ENCODE results near the gene KLK10.

Gene KLK10

GRCh38 chr19:50967929-50968715 lies 51.4 kb downstream of the KLK10 start:
- DNase-seq: no peak

GRCh38 chr19:50964266-50964665 lies 55.2 kb downstream of the KLK10 start:
- DNase-seq: no peak

GRCh38 chr19:50963381-50963780 lies 56.1 kb downstream of the KLK10 start:
- no peak for DNase-seq

Measured in stimulated activated naive CD4-positive, alpha-beta T cell (primary cell).